Coronary artery (tissue), 2 donors: ENCODE data around the gene ACBD4.
"Not testable (repeated sequence)": the region's sequence is repeated elsewhere in the genome, so short reads cannot be mapped to it uniquely, and the experiment has no call there.

Experiments used
- DNase-seq: peaks from one replicate; pipeline ENCODE4 v3.0.0-alpha.2; 2017; ENCODE audit warnings: low spot score
- H3K27ac ChIP-seq, 2 donors: fragments of 200-600 bp; sonication (generic); one replicate each; pipeline ENCODE4 v1.5.1; 2016 to 2019
- H3K4me3 ChIP-seq: fragments of 200-600 bp; sonication (generic); 2 replicates; pipeline ENCODE4 v1.5.1; 2016; ENCODE audit warnings: mild to moderate bottlenecking, moderate library complexity
- CTCF ChIP-seq: fragments of 200-600 bp; sonication (generic); IDR thresholded peaks from one replicate; pipeline ENCODE4 v1.5.1; 2019; ENCODE audit warnings: antibody characterized with exemption

Gene ACBD4

GRCh38 chr17:45118691-45119090 lies 16.8 kb upstream of the ACBD4 start:
- Histone ChIP-seq H3K27ac (no peak overlapping the region), H3K4me3 (no peak overlapping the region)
- DNase-seq: no peak
- no peak for TF ChIP-seq CTCF

- Histone ChIP-seq H3K27ac (no peak overlapping the region), H3K4me3 (no peak overlapping the region)
- TF ChIP-seq CTCF: no peak
- no peak for DNase-seq
Measured at GRCh38 chr17:45119964-45120363, 15.5 kb upstream of the ACBD4 start.

- no peak overlapping the region for H3K27ac ChIP-seq
- no peak for DNase-seq
- TF ChIP-seq CTCF: no peak
- H3K4me3 ChIP-seq: no peak overlapping the region
Measured at GRCh38 chr17:45120558-45120957, 14.9 kb upstream of the ACBD4 start.

GRCh38 chr17:45121055-45121454 lies 14.4 kb upstream of the ACBD4 start:
- no peak for TF ChIP-seq CTCF
- no peak for DNase-seq
- Histone ChIP-seq H3K4me3 (no peak overlapping the region), H3K27ac (no peak overlapping the region)

- no peak for DNase-seq
- TF ChIP-seq CTCF: no peak
- Histone ChIP-seq H3K4me3 (no peak overlapping the region), H3K27ac (peak overlapping the region; percentile 35 to 72)
Measured at GRCh38 chr17:45123076-45123770, 12.3 kb upstream of the ACBD4 start.

- no peak for TF ChIP-seq CTCF
- DNase-seq: no peak
- H3K27ac ChIP-seq: peak overlapping the region; percentile 39 to 72
- H3K4me3 ChIP-seq: no peak overlapping the region
Measured at GRCh38 chr17:45123930-45124796, 11.3 kb upstream of the ACBD4 start.

- not testable (repeated sequence) for DNase-seq, H3K4me3 ChIP-seq
- peak overlapping the region in 1 of 2 donors; percentile 72 for H3K27ac ChIP-seq
Measured at GRCh38 chr17:45124797-45125122, 10.7 kb upstream of the ACBD4 start.
